Measurements from ENCODE around the gene KLHL11.

Gene KLHL11, protein sequence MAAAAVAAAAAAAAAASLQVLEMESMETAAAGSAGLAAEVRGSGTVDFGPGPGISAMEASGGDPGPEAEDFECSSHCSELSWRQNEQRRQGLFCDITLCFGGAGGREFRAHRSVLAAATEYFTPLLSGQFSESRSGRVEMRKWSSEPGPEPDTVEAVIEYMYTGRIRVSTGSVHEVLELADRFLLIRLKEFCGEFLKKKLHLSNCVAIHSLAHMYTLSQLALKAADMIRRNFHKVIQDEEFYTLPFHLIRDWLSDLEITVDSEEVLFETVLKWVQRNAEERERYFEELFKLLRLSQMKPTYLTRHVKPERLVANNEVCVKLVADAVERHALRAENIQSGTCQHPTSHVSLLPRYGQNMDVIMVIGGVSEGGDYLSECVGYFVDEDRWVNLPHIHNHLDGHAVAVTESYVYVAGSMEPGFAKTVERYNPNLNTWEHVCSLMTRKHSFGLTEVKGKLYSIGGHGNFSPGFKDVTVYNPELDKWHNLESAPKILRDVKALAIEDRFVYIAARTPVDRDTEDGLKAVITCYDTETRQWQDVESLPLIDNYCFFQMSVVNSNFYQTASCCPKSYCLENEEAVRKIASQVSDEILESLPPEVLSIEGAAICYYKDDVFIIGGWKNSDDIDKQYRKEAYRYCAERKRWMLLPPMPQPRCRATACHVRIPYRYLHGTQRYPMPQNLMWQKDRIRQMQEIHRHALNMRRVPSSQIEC

GRCh38 chr17:41864836-41865595 lies at the start of gene KLHL11:
KLHL11 (minus strand) TSS chr17:41865423; CDS start chr17:41865370, 53 bp downstream.
- peak; percentile 87 to 93 for DNase-seq

DNA sequence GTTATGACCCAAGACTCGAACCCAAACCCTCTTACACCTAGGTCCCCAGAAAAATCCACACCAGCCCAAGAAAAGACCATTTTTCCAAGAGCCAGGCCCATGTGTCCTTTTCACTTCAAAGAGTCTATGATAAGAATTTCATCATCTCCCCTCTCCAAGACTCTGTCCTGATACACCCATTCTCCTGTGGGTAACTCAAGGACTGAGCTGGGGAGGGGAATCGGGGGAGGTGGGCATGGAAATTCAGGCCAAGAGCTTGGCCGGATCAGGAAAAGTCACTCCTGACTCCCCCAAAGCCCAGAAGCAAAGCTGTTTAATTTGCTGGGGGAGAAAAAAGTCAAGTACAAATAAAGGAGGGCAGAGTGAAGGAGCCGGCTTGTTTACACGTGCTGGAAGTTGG lies 49.8 kb upstream of the KLHL11 start:
- no peak for DNase-seq

GRCh38 chr17:41914358-41914766 lies 49.1 kb upstream of the KLHL11 start:
- no peak for DNase-seq

DNA sequence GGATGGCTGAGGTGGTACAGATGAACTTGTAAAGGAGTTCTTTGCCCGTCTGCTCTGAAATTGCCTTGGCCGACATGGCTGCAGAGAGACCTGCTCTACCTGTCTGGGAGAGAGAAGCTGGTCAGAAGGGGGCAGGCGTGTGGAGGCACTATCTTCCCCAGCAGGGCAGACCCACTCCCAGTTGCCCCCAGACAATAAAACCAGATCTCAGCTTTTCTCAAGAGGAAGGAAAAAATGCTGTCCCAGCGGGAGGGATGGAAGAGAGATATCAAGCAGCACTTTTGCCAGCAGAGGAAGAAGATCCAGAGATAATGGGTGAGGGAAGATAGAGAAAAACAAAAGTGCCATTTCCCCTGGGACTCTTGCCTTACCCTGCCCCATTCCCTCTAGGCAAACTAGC lies 48.6 kb upstream of the KLHL11 start:
- DNase-seq: no peak

DNA sequence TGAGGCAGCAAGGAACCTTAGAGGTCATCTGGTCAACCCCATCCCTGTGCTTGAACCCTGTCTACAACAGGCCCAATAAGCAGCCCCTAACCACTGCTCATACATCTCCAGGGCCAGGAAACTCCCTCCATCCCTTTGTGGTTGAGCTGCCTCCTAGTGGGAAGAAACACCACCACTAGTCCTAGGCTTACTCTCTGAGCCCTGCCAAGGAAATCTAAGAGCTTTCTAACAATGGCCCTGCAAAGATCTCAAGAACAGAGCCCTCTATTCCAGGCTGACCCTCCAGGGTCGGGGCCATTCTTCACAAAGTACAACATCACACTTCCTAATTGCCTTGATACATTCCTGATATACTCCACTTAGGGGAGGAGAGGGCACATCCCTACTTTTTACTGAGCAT lies 47.7 kb upstream of the KLHL11 start:
- no peak for DNase-seq

DNA sequence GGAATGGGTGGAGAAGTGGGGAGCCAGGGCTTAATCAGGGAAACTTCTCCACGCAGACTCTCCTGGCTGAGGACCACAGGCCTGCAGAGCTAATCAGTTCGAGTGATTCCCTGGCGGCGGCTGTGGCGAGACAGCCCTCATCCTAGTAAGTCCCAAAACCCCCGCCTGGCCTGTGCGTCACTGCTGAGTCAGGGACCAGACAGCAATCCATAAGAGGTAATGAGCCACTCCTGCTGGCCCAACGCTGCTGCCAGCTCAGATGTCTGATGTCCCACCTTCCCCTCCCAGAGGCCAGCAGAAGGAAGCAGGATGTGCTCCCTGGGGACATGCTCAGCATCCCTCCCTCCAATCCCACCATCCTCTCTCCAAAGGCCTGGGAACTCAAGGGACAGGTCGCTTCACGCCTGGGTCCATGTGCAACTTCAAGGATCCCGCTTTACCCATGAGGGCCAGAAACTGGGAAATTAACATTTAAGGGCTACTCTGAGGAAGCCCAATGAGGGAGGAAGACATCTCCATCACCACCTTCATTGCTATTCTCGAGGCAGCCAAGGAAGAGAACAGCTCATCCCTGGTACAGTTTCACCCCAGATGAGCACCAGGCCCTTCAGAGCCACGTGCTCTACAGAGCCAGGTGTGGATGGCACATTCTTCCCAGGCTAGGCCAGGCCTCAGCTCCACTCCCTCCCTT lies 45.6 kb upstream of the KLHL11 start:
- no peak for DNase-seq

GRCh38 chr17:41909088-41909487 lies 43.9 kb upstream of the KLHL11 start:
- DNase-seq: no peak

- DNase-seq: no peak
These were observed 42.7 kb upstream of the KLHL11 start for GRCh38 chr17:41907633-41908539.

DNA sequence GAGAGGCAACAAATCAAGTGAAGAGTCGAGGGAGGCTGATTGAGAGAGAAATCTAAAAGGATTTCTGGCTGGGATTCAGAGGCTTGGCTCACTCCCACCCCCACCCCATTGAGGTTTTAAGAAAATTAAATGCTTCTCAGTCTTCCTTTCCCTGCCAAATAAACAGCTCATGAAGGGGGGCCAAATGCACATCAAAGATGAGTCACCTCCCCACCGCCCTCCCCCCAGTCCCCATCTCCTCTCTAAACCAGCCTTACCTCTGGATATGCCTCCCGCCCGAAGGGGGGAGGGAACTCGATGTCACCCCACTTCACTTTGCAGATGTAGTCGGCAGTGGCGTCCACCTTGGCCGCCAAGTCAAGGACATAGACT lies 41.9 kb upstream of the KLHL11 start:
- no peak for DNase-seq

GRCh38 chr17:41906465-41907184 lies 41.4 kb upstream of the KLHL11 start:
- DNase-seq: no peak

- no peak for DNase-seq
These were observed 39.9 kb upstream of the KLHL11 start for GRCh38 chr17:41905172-41905571.

- no peak for DNase-seq
These were observed 39.1 kb upstream of the KLHL11 start for GRCh38 chr17:41904242-41904841.

DNA sequence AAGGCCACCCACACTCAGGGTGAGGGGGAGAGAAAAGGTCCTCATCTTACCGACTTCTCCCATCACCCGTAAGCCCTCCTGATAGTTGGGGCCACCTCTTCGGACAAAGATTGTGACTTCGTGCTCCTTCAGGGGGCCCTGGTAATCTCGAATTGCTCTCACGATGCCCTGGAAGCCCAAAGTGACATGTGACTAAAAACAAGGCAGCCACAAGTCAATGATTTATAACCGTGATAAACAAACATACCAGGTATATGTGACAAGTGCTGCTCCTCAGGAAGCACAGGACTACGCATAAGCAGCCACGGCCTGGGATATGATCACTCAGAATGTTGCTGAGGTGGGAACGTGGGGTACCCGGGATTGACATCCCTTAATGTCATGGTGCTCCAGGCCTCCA lies 36.4 kb upstream of the KLHL11 start:
- DNase-seq: no peak

DNA sequence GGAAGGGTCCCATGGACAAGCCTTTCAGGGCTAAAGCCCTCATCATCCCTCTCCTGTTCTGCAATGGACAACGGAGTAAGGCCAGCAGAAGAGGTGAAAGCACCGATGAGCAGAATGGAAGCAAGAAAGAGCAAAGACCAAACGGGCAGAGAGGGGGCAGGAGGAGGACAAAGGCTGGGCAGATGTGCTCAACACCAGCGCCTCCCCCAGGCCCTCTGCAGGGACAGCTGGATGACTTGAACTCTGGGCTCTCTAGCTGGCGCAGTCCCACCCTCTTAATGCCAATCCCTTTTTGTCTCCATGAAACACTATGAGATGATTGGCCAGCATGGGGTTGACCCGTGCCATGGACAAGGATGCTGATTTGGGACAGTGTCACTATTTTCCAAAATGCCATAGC lies 31.5 kb upstream of the KLHL11 start:
- DNase-seq: no peak

DNA sequence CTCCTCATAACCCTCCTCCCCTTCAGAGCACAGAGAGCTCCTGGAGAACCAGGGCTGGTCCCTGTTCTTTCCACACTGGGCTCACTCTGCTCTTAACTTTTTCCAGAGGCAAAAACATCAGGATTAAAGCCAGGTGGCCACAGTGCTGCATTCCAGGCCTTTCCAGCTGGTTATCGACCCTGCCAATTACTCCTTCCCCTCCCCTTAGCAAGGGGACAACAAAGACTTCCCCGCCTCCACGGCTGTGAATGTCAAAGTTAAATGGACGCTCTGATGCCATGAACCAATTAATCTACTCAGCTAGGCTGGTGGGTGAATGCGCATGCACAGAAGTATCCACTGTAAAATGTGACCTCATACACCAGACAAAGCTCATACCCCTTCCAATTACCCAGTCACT lies 30.4 kb upstream of the KLHL11 start:
- DNase-seq: no peak

- no peak for DNase-seq
These were observed 29.6 kb upstream of the KLHL11 start for GRCh38 chr17:41894791-41895331.

GRCh38 chr17:41893384-41893783 lies 28.2 kb upstream of the KLHL11 start:
- DNase-seq: no peak

DNA sequence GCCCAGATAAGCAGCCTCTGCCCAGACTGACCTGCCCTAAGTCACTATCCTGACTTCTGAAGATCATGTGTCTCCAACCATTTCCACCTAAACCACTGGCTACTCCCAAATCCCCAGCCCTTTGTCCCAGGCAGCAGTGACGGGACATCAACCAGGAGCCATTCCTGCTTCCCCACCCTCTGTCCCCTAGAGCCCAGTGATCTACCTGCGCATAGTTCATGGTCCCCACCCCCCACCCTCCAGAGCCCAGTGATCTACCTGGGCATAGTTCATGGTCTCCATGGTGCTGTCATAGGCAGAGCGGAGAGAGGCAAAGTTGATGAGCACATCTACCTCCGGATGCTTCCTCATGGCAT lies 26.8 kb upstream of the KLHL11 start:
- DNase-seq: no peak

- no peak for DNase-seq
These were observed 26.2 kb upstream of the KLHL11 start for GRCh38 chr17:41891135-41892020.

All from activated T-cell treated with anti-CD3 and anti-CD28 coated beads, Interleukin-2, amount 50 U/mL, for 48 hours (primary cell).